Measurements from ENCODE around the gene MEGF11.
"Not testable (repeated sequence)": the region's sequence is repeated elsewhere in the genome, so short reads cannot be mapped to it uniquely, and the experiment has no call there.

MEGF11 gene

GRCh38 chr15:66262837-66263236 is 9.3 kb upstream of the MEGF11 start:
- not testable (repeated sequence) for H3K36me3 Mint-ChIP-seq (ENCODE audit: insufficient read depth); ATAC-seq (replicated peaks; ENCODE audit: extremely low read depth, poor library complexity, severe bottlenecking); DNase-seq (ENCODE audit: low spot score in 2 of 2); H3K4me3 Mint-ChIP-seq; H3K4me1 Mint-ChIP-seq; H3K9me3 Mint-ChIP-seq; H3K27ac Mint-ChIP-seq (ENCODE audit: low read depth)
- H3K27me3 Mint-ChIP-seq: peaks cover 23% of the 10 kb centered on the region

DNA sequence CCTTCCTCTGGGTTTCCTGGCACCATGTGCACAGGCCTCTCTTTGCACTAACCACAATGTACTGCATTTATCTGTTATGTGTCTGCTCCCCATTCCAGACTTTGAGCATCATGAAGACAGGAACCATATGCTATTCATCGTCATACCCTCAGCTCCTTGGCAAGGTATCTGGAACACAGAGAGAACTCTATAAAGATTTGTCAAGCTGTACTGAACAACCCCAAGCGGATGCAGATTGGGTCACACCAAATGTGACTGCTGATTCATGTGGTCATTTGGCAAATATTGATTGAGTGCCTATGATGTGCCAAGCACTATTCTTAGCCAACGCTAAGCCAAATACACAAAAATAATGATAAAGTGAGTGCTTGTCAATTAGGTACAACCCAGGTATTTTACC is 7.5 kb upstream of the MEGF11 start:
- H3K4me1 Mint-ChIP-seq: no peaks in the 10 kb centered on the region
- H3K27me3 Mint-ChIP-seq: peaks cover 27% of the 10 kb centered on the region
- no peaks in the 10 kb centered on the region for H3K9me3 Mint-ChIP-seq
- no peak for DNase-seq (ENCODE audit: low spot score in 2 of 2)
- H3K4me3 Mint-ChIP-seq: no peak overlapping the region
- ATAC-seq (replicated peaks; ENCODE audit: extremely low read depth, poor library complexity, severe bottlenecking): no peak
- H3K27ac Mint-ChIP-seq (ENCODE audit: low read depth): no peak overlapping the region
- no peaks in the 10 kb centered on the region for H3K36me3 Mint-ChIP-seq (ENCODE audit: insufficient read depth)

GRCh38 chr15:66256692-66257091 is 3.1 kb upstream of the MEGF11 start:
- peaks cover 39% of the 10 kb centered on the region for H3K27me3 Mint-ChIP-seq
- H3K4me3 Mint-ChIP-seq: no peak overlapping the region
- DNase-seq (ENCODE audit: low spot score in 2 of 2): no peak
- ATAC-seq (replicated peaks; ENCODE audit: extremely low read depth, poor library complexity, severe bottlenecking): no peak
- no peak overlapping the region for H3K27ac Mint-ChIP-seq (ENCODE audit: low read depth)
- H3K9me3 Mint-ChIP-seq: no peaks in the 10 kb centered on the region
- H3K4me1 Mint-ChIP-seq: peaks cover 13% of the 10 kb centered on the region
- H3K36me3 Mint-ChIP-seq (ENCODE audit: insufficient read depth): no peaks in the 10 kb centered on the region

DNA sequence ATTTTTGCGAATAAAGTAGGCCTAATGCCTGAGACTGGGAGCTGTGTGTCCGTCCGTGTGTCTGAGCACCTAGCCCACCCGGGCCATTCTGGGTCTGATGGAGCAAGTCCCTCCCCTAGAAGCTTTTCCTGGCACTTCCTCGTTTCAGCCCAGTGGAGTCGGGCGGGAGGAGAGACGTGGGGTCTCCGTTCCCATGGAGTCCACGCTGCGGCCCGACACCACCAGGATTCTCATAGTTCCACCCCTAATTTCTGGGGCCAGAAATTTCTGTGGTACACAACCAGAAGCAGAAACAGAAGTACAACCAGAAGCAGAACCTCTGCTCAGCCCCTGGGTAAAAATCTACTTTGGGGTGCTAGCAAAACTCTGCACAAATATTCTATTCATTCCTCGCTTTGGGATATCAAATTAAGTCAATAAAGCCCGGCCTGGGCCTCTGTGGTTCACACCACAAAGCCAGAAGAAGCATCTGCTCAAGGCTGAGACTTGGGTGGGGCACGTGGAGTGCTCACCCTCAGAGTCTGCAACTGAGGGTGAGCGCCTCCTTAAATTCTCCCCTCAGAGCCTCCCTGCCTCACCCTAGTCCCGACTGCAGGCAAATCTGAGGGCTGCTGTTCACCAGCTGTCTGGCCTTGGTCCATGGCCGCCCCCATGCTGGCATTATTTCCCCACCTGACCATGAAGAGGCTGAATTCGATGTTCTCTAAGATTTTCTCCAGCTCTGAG is 1.6 kb upstream of the MEGF11 start:
- Mint-ChIP-seq H3K9me3 (no peaks in the 10 kb centered on the region), H3K4me1 (peaks cover 13% of the 10 kb centered on the region), H3K36me3 (ENCODE audit: insufficient read depth) (no peaks in the 10 kb centered on the region), H3K4me3 (no peak overlapping the region), H3K27me3 (peaks cover 53% of the 10 kb centered on the region), H3K27ac (ENCODE audit: low read depth) (no peak overlapping the region)
- DNase-seq (ENCODE audit: low spot score in 2 of 2) (no peak), ATAC-seq (replicated peaks; ENCODE audit: extremely low read depth, poor library complexity, severe bottlenecking) (no peak)

- peaks cover 13% of the 10 kb centered on the region for H3K4me1 Mint-ChIP-seq
- H3K9me3 Mint-ChIP-seq: no peaks in the 10 kb centered on the region
- no peak for ATAC-seq (replicated peaks; ENCODE audit: extremely low read depth, poor library complexity, severe bottlenecking)
- H3K27me3 Mint-ChIP-seq: peaks cover 61% of the 10 kb centered on the region
- H3K27ac Mint-ChIP-seq (ENCODE audit: low read depth): peak overlapping the region; percentile 26
- no peak for DNase-seq (ENCODE audit: low spot score in 2 of 2)
- no peaks in the 10 kb centered on the region for H3K36me3 Mint-ChIP-seq (ENCODE audit: insufficient read depth)
- peak overlapping the region; percentile 81 for H3K4me3 Mint-ChIP-seq
Observed at GRCh38 chr15:66254089-66254950, 770 bp upstream of the MEGF11 start.

- H3K9me3 Mint-ChIP-seq: no peaks in the 10 kb centered on the region
- no peak overlapping the region for H3K27ac Mint-ChIP-seq (ENCODE audit: low read depth)
Observed at GRCh38 chr15:66252685-66253417, 699 bp downstream of the MEGF11 start.

GRCh38 chr15:66251790-66252684 is 1.5 kb downstream of the MEGF11 start:
- Mint-ChIP-seq H3K4me3 (peak overlapping the region; percentile 72), H3K27me3 (peaks cover 84% of the 10 kb centered on the region)
- ATAC-seq (replicated peaks; ENCODE audit: extremely low read depth, poor library complexity, severe bottlenecking): peak; percentile 34

More at GRCh38 chr15:66252685-66253417, 699 bp downstream of the MEGF11 start:
- ATAC-seq (replicated peaks; ENCODE audit: extremely low read depth, poor library complexity, severe bottlenecking) (peak; percentile 53), DNase-seq (ENCODE audit: low spot score in 2 of 2) (no peak)
- no peaks in the 10 kb centered on the region for H3K36me3 Mint-ChIP-seq (ENCODE audit: insufficient read depth)
- H3K4me1 Mint-ChIP-seq: peaks cover 13% of the 10 kb centered on the region
- H3K27me3 Mint-ChIP-seq: peaks cover 75% of the 10 kb centered on the region
- peak overlapping the region; percentile 72 for H3K4me3 Mint-ChIP-seq

GRCh38 chr15:66251065-66251789 is 2.3 kb downstream of the MEGF11 start:
- Mint-ChIP-seq H3K9me3 (no peaks in the 10 kb centered on the region), H3K4me1 (peaks cover 13% of the 10 kb centered on the region), H3K36me3 (ENCODE audit: insufficient read depth) (no peaks in the 10 kb centered on the region), H3K27me3 (peaks cover 81% of the 10 kb centered on the region), H3K4me3 (peak overlapping the region; percentile 72), H3K27ac (ENCODE audit: low read depth) (no peak overlapping the region)
- DNase-seq (ENCODE audit: low spot score in 2 of 2): no peak
- ATAC-seq (replicated peaks; ENCODE audit: extremely low read depth, poor library complexity, severe bottlenecking): no peak

More at GRCh38 chr15:66251790-66252684, 1.5 kb downstream of the MEGF11 start:
- no peaks in the 10 kb centered on the region for H3K9me3 Mint-ChIP-seq
- no peak overlapping the region for H3K27ac Mint-ChIP-seq (ENCODE audit: low read depth)
- no peaks in the 10 kb centered on the region for H3K36me3 Mint-ChIP-seq (ENCODE audit: insufficient read depth)
- DNase-seq (ENCODE audit: low spot score in 2 of 2): no peak
- peaks cover 13% of the 10 kb centered on the region for H3K4me1 Mint-ChIP-seq

DNA sequence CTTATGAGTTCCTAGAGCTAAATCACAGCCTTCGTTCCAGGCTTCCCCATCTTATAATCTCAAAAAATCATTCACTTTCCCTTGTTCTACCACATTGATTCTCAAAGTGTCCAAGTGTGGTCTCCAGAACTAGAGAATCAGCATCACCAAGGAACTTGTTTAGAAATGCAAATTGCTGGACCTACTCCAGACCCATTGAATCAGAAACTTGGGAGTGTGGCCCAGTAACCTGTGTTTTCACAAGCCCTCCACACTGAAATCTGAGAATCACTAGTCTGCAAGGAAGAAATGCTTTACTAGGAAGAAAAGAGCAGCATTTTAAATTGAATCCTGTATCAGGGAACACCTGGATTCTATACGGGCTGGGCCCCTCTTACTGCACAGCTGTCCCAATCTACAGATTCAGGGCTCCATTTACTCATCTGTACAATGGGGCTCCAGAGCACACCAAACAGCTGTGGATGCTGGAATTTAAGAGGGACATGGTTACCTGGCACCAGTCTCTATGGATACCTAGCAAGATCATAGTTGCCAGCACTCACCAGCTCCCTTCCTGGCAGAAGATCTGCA is 3.9 kb downstream of the MEGF11 start:
- Mint-ChIP-seq H3K27ac (ENCODE audit: low read depth) (no peak overlapping the region), H3K27me3 (peaks cover 78% of the 10 kb centered on the region), H3K4me3 (no peak overlapping the region), H3K9me3 (no peaks in the 10 kb centered on the region), H3K4me1 (peaks cover 12% of the 10 kb centered on the region), H3K36me3 (ENCODE audit: insufficient read depth) (no peaks in the 10 kb centered on the region)
- DNase-seq (ENCODE audit: low spot score in 2 of 2) (no peak), ATAC-seq (replicated peaks; ENCODE audit: extremely low read depth, poor library complexity, severe bottlenecking) (no peak)

GRCh38 chr15:66246937-66247336 is 6.6 kb downstream of the MEGF11 start:
- Mint-ChIP-seq H3K27ac (ENCODE audit: low read depth) (no peak overlapping the region), H3K9me3 (no peaks in the 10 kb centered on the region), H3K27me3 (peaks cover 73% of the 10 kb centered on the region)

DNA sequence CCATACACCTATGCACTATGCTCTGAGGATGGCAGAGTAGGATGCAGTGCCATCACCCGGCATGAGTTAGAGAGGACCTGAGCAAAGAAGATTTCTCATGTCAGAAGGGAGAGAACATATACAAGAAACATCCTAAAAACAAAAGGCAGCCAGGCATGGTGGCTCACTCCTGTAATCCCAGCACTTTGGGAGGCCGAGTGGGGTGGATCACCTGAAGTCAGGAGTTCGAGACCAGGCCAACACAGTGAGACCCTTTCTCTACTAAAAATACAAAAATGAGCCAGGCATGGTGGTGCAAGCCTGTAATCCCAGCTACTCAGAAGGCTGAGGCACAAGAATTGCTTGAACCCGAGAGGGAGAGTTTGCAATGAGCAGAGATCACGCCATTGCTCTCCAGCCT is 7.7 kb downstream of the MEGF11 start:
- not testable (repeated sequence) for H3K4me1 Mint-ChIP-seq; H3K9me3 Mint-ChIP-seq; H3K27ac Mint-ChIP-seq (ENCODE audit: low read depth); DNase-seq (ENCODE audit: low spot score in 2 of 2); H3K36me3 Mint-ChIP-seq (ENCODE audit: insufficient read depth); ATAC-seq (replicated peaks; ENCODE audit: extremely low read depth, poor library complexity, severe bottlenecking); H3K4me3 Mint-ChIP-seq
- H3K27me3 Mint-ChIP-seq: peaks cover 64% of the 10 kb centered on the region

More at GRCh38 chr15:66246937-66247336, 6.6 kb downstream of the MEGF11 start:
- H3K36me3 Mint-ChIP-seq (ENCODE audit: insufficient read depth): no peaks in the 10 kb centered on the region
- no peak overlapping the region for H3K4me3 Mint-ChIP-seq
- ATAC-seq (replicated peaks; ENCODE audit: extremely low read depth, poor library complexity, severe bottlenecking): no peak
- DNase-seq (ENCODE audit: low spot score in 2 of 2): no peak
- no peaks in the 10 kb centered on the region for H3K4me1 Mint-ChIP-seq
